ENCODE data around the gene RAPGEF5. TPM values are rescaled to one million over a fixed set of nuclear protein-coding genes. Genes with fewer than 3 reads are reported as not detected.

RAPGEF5 gene
- polyA plus RNA-seq, 1 of the 3 experiments (the other 2 are of a cell fraction), result 1.2 TPM

DNA sequence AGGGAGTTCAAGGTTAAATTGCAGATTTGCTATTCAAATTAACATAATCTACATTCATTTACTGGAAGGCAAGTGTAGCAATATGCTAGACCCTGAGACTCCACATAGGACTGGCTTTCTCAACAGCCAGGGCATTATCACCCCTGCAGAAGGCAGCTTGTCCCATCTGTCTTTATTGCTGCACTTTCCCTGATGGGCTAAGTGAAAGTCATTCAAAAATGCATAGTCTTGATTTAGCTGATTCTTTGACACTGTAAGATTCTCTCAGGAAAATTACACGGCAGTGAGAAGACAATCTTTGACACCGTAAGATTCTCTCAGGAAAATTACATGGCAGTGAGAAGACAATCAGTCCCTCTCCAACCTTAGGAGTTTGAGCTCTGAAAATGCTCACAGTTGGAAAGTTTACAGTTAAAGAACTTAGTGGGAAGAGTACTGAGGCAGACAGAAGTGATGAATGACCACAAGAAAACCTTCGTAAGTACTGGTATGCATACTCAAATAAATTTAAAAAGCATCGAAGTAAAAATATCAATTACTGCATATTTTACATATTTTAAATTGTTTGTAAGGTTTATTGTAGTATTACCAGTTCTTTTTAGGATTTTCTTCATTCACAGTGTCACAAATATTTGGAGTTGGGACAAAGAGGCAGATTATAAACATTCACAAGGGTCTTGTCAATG lies 88.9 kb downstream of the RAPGEF5 start:
- ChIA-PET CTCF (interaction anchor here (0.6 to 1.5 kb wide), 3 partner anchors 10 to 184 kb away, joined by 3 to 4 read pairs (median 3); no protein-coding TSS in a partner anchor), POLR2A (no interaction called here)
- no peaks in the 10 kb centered on the region for H3K27me3 ChIP-seq (ENCODE audit: insufficient read depth)
- H4K20me1 ChIP-seq (ENCODE audit: insufficient read depth), result no peaks in the 10 kb centered on the region
- H3K4me3 ChIP-seq (ENCODE audit: low read depth in 2 of 2, low read length in 1 of 2), result no peak overlapping the region
- no peak overlapping the region for H3K4me2 ChIP-seq
- 61% methylated on average over 4 of the region's 4 CpGs for WGBS (ENCODE audit: low lambda C conversion rate)
- no peak for TF ChIP-seq SMC3 (IDR thresholded peaks at IDR 0.05; ENCODE audit: low read depth, low read length)
- TF ChIP-seq, protein P1, sequence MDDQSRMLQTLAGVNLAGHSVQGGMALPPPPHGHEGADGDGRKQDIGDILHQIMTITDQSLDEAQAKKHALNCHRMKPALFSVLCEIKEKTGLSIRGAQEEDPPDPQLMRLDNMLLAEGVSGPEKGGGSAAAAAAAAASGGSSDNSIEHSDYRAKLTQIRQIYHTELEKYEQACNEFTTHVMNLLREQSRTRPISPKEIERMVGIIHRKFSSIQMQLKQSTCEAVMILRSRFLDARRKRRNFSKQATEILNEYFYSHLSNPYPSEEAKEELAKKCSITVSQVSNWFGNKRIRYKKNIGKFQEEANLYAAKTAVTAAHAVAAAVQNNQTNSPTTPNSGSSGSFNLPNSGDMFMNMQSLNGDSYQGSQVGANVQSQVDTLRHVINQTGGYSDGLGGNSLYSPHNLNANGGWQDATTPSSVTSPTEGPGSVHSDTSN (IDR thresholded peaks at IDR 0.05), result no peak
- no peak for TF ChIP-seq FOXJ3 (CRISPR knock-in tag; IDR thresholded peaks at IDR 0.05)
- TF ChIP-seq RFX5 (IDR thresholded peaks at IDR 0.05; ENCODE audit: low read length), result no peak
- TF ChIP-seq FOSL2 (IDR thresholded peaks at IDR 0.05; ENCODE audit: borderline replicate concordance, low read depth), result no peak
- TF ChIP-seq, protein P2, sequence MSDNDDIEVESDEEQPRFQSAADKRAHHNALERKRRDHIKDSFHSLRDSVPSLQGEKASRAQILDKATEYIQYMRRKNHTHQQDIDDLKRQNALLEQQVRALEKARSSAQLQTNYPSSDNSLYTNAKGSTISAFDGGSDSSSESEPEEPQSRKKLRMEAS (IDR thresholded peaks at IDR 0.05; ENCODE audit: low read depth), result no peak
- no peak for TF ChIP-seq NFIC (IDR thresholded peaks at IDR 0.05; ENCODE audit: borderline replicate concordance)
- no peak for TF ChIP-seq EP300 (IDR thresholded peaks at IDR 0.05; ENCODE audit: borderline replicate concordance in 1 of 2, low read depth in 1 of 2, low read length in 1 of 2)
- no peak for TF ChIP-seq ZBTB33 (IDR thresholded peaks at IDR 0.05; ENCODE audit: borderline replicate concordance, low read depth)
- no peak for TF ChIP-seq SIN3A (IDR thresholded peaks at IDR 0.05; ENCODE audit: borderline replicate concordance, low read depth, low read length)
- no peak for TF ChIP-seq FOXM1 (IDR thresholded peaks at IDR 0.05; ENCODE audit: low read depth)
- TF ChIP-seq POLR2AphosphoS5 (IDR thresholded peaks at IDR 0.05; ENCODE audit: low read depth, low read length), result no peak
- no peak for TF ChIP-seq RAD21 (IDR thresholded peaks at IDR 0.05; ENCODE audit: low read length)
- TF ChIP-seq, protein P3, sequence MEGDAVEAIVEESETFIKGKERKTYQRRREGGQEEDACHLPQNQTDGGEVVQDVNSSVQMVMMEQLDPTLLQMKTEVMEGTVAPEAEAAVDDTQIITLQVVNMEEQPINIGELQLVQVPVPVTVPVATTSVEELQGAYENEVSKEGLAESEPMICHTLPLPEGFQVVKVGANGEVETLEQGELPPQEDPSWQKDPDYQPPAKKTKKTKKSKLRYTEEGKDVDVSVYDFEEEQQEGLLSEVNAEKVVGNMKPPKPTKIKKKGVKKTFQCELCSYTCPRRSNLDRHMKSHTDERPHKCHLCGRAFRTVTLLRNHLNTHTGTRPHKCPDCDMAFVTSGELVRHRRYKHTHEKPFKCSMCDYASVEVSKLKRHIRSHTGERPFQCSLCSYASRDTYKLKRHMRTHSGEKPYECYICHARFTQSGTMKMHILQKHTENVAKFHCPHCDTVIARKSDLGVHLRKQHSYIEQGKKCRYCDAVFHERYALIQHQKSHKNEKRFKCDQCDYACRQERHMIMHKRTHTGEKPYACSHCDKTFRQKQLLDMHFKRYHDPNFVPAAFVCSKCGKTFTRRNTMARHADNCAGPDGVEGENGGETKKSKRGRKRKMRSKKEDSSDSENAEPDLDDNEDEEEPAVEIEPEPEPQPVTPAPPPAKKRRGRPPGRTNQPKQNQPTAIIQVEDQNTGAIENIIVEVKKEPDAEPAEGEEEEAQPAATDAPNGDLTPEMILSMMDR (IDR thresholded peaks at IDR 0.05), result no peak
- TF ChIP-seq ELF1 (IDR thresholded peaks at IDR 0.05), result no peak
- TF ChIP-seq JUND (IDR thresholded peaks at IDR 0.05), result no peak
- DNase-seq, result no peak
- no peaks in the 10 kb centered on the region for H3K79me2 ChIP-seq (ENCODE audit: insufficient read depth)
- no peaks in the 10 kb centered on the region for H3K9me3 ChIP-seq
- H3K4me1 ChIP-seq (ENCODE audit: control insufficient read depth in 1 of 2, insufficient read depth in 2 of 2, low read depth in 1 of 2, low read length in 1 of 2), result no peaks in the 10 kb centered on the region
- H3K9me2 ChIP-seq, result no peaks in the 10 kb centered on the region
- no peaks in the 10 kb centered on the region for H3K36me3 ChIP-seq (replicated peaks in 1 of 2; ENCODE audit: control insufficient read depth in 1 of 2, insufficient read depth in 2 of 2, low read length in 1 of 2)
- no peak overlapping the region for H3K27ac ChIP-seq (ENCODE audit: low read depth in 2 of 2, low read length in 1 of 2)
- H3K9ac ChIP-seq, result no peak overlapping the region
- H3F3A ChIP-seq (replicated peaks; ENCODE audit: insufficient read depth), result no peaks in the 10 kb centered on the region
- no peak overlapping the region for H2AFZ ChIP-seq (ENCODE audit: low read depth)
